Measurements from ENCODE around the gene WDR64.

WDR64 gene

DNA sequence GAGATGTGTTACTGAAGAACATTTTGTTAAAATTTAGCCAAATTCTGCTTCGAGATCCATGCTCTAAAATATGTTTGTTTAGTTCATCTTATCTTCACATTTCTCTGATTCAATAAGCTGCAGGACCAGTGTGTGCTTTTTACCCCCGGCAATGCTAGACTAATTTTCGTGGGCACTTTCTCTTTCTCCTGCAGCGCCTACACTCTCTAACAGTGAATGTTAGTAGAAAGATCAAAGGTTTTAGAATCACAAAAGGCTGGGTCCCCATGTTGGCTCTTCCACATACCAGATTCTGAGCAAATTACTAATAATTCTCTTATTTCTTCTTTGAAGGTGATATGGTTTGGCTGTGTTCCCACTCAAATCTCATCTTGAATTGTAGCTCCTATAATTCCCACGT is 20.4 kb upstream of the WDR64 start:
- no peak overlapping the region for H3K4me3 ChIP-seq (ENCODE audit: low read length in 2 of 2)
- no peak for DNase-seq (ENCODE audit: low spot score)
- H3K9ac ChIP-seq (ENCODE audit: low read depth, low read length, poor library complexity): no peak overlapping the region
- no peak overlapping the region for H3K4me2 ChIP-seq (ENCODE audit: insufficient read depth, low read length, poor library complexity, severe bottlenecking)
- H3K14ac ChIP-seq (ENCODE audit: low read length): no peak overlapping the region
- H3K9me3 ChIP-seq (replicated peaks in 1 of 2; ENCODE audit: control insufficient read depth in 2 of 2, insufficient read depth in 1 of 2, low read depth in 1 of 2, low read length in 2 of 2): peaks cover 0 to 31% of the 10 kb centered on the region in 2 donors
- no peak overlapping the region for H2BK12ac ChIP-seq (ENCODE audit: low read length)
- H2BK15ac ChIP-seq (ENCODE audit: low read length): no peak overlapping the region
- no peak overlapping the region for H2AK5ac ChIP-seq (ENCODE audit: low read depth, low read length)
- no peak overlapping the region for H2BK5ac ChIP-seq (ENCODE audit: low read length)
- H3K27me3 ChIP-seq (ENCODE audit: control insufficient read depth in 3 of 3, insufficient read depth in 3 of 3, low read depth in 1 of 3, low read length in 3 of 3): no peaks in the 10 kb centered on the region
- H2BK120ac ChIP-seq (ENCODE audit: low read depth, low read length): no peak overlapping the region
- no peak overlapping the region for H2AFZ ChIP-seq (ENCODE audit: low read length)
- H4K8ac ChIP-seq (ENCODE audit: low read depth, low read length): no peak overlapping the region
- H3K27ac ChIP-seq (replicated peaks; ENCODE audit: low read length): no peak overlapping the region
- H3K18ac ChIP-seq (ENCODE audit: low read length): no peak overlapping the region
- no peak overlapping the region for H3K23ac ChIP-seq (ENCODE audit: low read depth, low read length, poor library complexity)
- H3K36me3 ChIP-seq (replicated peaks in 1 of 2; ENCODE audit: control insufficient read depth in 2 of 2, insufficient read depth in 2 of 2, low read length in 2 of 2): peaks cover 8 to 82% of the 10 kb centered on the region in 2 donors
- H4K91ac ChIP-seq (ENCODE audit: low read depth, low read length, poor library complexity): no peak overlapping the region
- WGBS, 2 donors (ENCODE audit: extremely low coverage in 2 of 2, insufficient read length in 2 of 2, insufficient replicate concordance in 1 of 2): no CpG with 5 or more reads among the region's 5 CpGs
- no peak overlapping the region for H3K4ac ChIP-seq (ENCODE audit: low read length)
- H3K79me1 ChIP-seq (ENCODE audit: low read depth, low read length): peaks cover 3% of the 10 kb centered on the region
- H3K4me1 ChIP-seq (ENCODE audit: control insufficient read depth in 2 of 2, insufficient read depth in 1 of 2, low read depth in 1 of 2, low read length in 2 of 2): no peaks in the 10 kb centered on the region

DNA sequence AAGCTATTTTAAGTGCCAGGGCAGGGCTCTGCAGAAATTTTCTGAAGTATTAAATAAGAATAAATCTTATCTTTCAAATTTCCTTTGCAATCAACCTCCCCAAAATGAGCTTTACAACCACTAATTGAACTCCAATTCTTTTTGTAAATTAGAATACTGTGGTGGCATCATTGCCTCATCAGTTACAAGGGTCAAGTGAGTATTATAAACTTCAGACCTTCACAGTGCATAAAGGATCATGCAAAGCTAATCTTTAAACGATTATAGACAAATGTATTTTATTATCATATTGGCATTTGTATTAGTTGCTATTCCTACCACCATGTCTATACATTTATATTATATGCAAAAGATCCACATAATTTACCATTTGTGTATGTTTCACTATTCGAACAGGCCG is 19.1 kb upstream of the WDR64 start:
- Histone ChIP-seq H4K8ac (ENCODE audit: low read depth, low read length) (no peak overlapping the region), H3K14ac (ENCODE audit: low read length) (no peak overlapping the region), H2BK5ac (ENCODE audit: low read length) (no peak overlapping the region), H3K4me2 (ENCODE audit: insufficient read depth, low read length, poor library complexity, severe bottlenecking) (no peak overlapping the region), H3K27me3 (ENCODE audit: control insufficient read depth in 3 of 3, insufficient read depth in 3 of 3, low read depth in 1 of 3, low read length in 3 of 3) (no peaks in the 10 kb centered on the region), H3K9me3 (replicated peaks in 1 of 2; ENCODE audit: control insufficient read depth in 2 of 2, insufficient read depth in 1 of 2, low read depth in 1 of 2, low read length in 2 of 2) (peaks cover 0 to 40% of the 10 kb centered on the region in 2 donors), H2BK15ac (ENCODE audit: low read length) (no peak overlapping the region), H3K4ac (ENCODE audit: low read length) (no peak overlapping the region), H2BK120ac (ENCODE audit: low read depth, low read length) (no peak overlapping the region), H2BK12ac (ENCODE audit: low read length) (no peak overlapping the region), H2AFZ (ENCODE audit: low read length) (no peak overlapping the region), H3K9ac (ENCODE audit: low read depth, low read length, poor library complexity) (no peak overlapping the region), H3K27ac (replicated peaks; ENCODE audit: low read length) (no peak overlapping the region), H3K36me3 (replicated peaks in 1 of 2; ENCODE audit: control insufficient read depth in 2 of 2, insufficient read depth in 2 of 2, low read length in 2 of 2) (peaks cover 8 to 88% of the 10 kb centered on the region in 2 donors), H4K91ac (ENCODE audit: low read depth, low read length, poor library complexity) (no peak overlapping the region), H3K79me1 (ENCODE audit: low read depth, low read length) (peaks cover 3% of the 10 kb centered on the region), H3K4me1 (ENCODE audit: control insufficient read depth in 2 of 2, insufficient read depth in 1 of 2, low read depth in 1 of 2, low read length in 2 of 2) (peaks cover 2 to 4% of the 10 kb centered on the region in 2 donors), H2AK5ac (ENCODE audit: low read depth, low read length) (no peak overlapping the region), H3K18ac (ENCODE audit: low read length) (no peak overlapping the region), H3K4me3 (ENCODE audit: low read length in 2 of 2) (no peak overlapping the region), H3K23ac (ENCODE audit: low read depth, low read length, poor library complexity) (no peak overlapping the region)
- no peak for DNase-seq (ENCODE audit: low spot score)
- no CpG with 5 or more reads among the region's 3 CpGs for WGBS, 2 donors (ENCODE audit: extremely low coverage in 2 of 2, insufficient read length in 2 of 2, insufficient replicate concordance in 1 of 2)

DNA sequence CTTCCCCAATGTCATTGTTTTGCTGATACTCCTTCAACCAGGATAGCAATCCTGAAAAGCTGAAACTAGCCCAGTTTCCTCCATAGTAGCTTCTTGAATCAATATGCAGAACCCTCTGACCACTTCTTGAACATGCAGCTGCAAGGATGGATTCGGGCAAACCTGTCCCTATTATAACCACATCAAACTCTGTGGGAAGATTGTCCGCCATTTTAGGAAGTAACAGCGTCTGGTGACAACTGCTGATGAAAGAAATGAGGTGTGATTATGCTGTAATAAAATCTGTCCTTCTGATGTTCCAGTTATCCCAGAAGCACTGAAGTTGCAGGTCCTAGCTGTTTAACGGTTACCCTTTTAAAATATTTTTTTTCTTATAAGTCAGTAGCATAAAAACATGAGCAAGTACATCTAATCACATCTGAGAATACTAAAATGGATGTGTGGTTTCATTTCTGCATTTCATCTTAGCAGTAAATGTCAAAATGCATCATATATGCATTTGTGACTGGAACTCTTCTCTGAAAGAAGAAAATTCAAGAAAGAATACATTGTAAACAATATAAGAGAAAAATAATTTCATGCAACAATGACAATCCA is 16.4 kb upstream of the WDR64 start:
- WGBS, 2 donors (ENCODE audit: extremely low coverage in 2 of 2, insufficient read length in 2 of 2, insufficient replicate concordance in 1 of 2): no CpG with 5 or more reads among the region's 4 CpGs
- Histone ChIP-seq H3K4me1 (ENCODE audit: control insufficient read depth in 2 of 2, insufficient read depth in 1 of 2, low read depth in 1 of 2, low read length in 2 of 2) (peaks cover 5 to 8% of the 10 kb centered on the region in 2 donors), H2BK5ac (ENCODE audit: low read length) (no peak overlapping the region), H3K79me1 (ENCODE audit: low read depth, low read length) (peaks cover 3% of the 10 kb centered on the region), H4K8ac (ENCODE audit: low read depth, low read length) (no peak overlapping the region), H3K27me3 (ENCODE audit: control insufficient read depth in 3 of 3, insufficient read depth in 3 of 3, low read depth in 1 of 3, low read length in 3 of 3) (no peaks in the 10 kb centered on the region), H2BK120ac (ENCODE audit: low read depth, low read length) (no peak overlapping the region), H4K91ac (ENCODE audit: low read depth, low read length, poor library complexity) (no peak overlapping the region), H2AK5ac (ENCODE audit: low read depth, low read length) (no peak overlapping the region), H3K27ac (replicated peaks; ENCODE audit: low read length) (no peak overlapping the region), H3K9me3 (replicated peaks in 1 of 2; ENCODE audit: control insufficient read depth in 2 of 2, insufficient read depth in 1 of 2, low read depth in 1 of 2, low read length in 2 of 2) (peaks cover 0 to 40% of the 10 kb centered on the region in 2 donors), H3K36me3 (replicated peaks in 1 of 2; ENCODE audit: control insufficient read depth in 2 of 2, insufficient read depth in 2 of 2, low read length in 2 of 2) (peaks cover 8 to 77% of the 10 kb centered on the region in 2 donors), H2AFZ (ENCODE audit: low read length) (no peak overlapping the region), H3K4me3 (ENCODE audit: low read length in 2 of 2) (no peak overlapping the region), H2BK12ac (ENCODE audit: low read length) (no peak overlapping the region), H3K14ac (ENCODE audit: low read length) (no peak overlapping the region), H3K4me2 (ENCODE audit: insufficient read depth, low read length, poor library complexity, severe bottlenecking) (no peak overlapping the region), H3K9ac (ENCODE audit: low read depth, low read length, poor library complexity) (no peak overlapping the region), H3K18ac (ENCODE audit: low read length) (no peak overlapping the region), H3K4ac (ENCODE audit: low read length) (no peak overlapping the region), H2BK15ac (ENCODE audit: low read length) (no peak overlapping the region), H3K23ac (ENCODE audit: low read depth, low read length, poor library complexity) (no peak overlapping the region)
- DNase-seq (ENCODE audit: low spot score): no peak

DNA sequence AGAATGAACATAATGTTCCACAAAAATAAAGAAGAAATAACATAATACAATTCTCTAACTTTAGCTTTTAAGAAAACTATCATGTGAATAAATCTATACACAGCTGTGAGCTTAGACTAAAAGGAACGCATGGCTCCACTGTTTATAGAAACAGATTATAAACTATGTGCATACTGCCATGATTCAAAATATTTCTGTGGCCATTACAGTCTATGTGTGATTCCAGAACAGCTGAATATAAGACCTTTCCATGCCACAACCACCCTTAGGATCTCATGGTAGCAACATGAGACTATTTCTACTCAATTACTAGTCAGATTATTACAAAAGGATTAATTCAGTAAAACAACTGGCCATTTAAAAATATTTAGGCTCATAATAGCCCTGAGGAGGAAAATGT is 15.8 kb upstream of the WDR64 start:
- Histone ChIP-seq H3K9me3 (replicated peaks in 1 of 2; ENCODE audit: control insufficient read depth in 2 of 2, insufficient read depth in 1 of 2, low read depth in 1 of 2, low read length in 2 of 2) (peaks cover 0 to 40% of the 10 kb centered on the region in 2 donors), H4K8ac (ENCODE audit: low read depth, low read length) (no peak overlapping the region), H2BK15ac (ENCODE audit: low read length) (no peak overlapping the region), H3K23ac (ENCODE audit: low read depth, low read length, poor library complexity) (no peak overlapping the region), H2AK5ac (ENCODE audit: low read depth, low read length) (no peak overlapping the region), H3K36me3 (replicated peaks in 1 of 2; ENCODE audit: control insufficient read depth in 2 of 2, insufficient read depth in 2 of 2, low read length in 2 of 2) (peaks cover 8 to 71% of the 10 kb centered on the region in 2 donors), H2BK12ac (ENCODE audit: low read length) (no peak overlapping the region), H3K4ac (ENCODE audit: low read length) (no peak overlapping the region), H2AFZ (ENCODE audit: low read length) (no peak overlapping the region), H3K79me1 (ENCODE audit: low read depth, low read length) (peaks cover 3% of the 10 kb centered on the region), H4K91ac (ENCODE audit: low read depth, low read length, poor library complexity) (no peak overlapping the region), H3K4me3 (ENCODE audit: low read length in 2 of 2) (no peak overlapping the region), H3K9ac (ENCODE audit: low read depth, low read length, poor library complexity) (no peak overlapping the region), H3K27ac (replicated peaks; ENCODE audit: low read length) (no peak overlapping the region), H3K14ac (ENCODE audit: low read length) (no peak overlapping the region), H3K4me1 (ENCODE audit: control insufficient read depth in 2 of 2, insufficient read depth in 1 of 2, low read depth in 1 of 2, low read length in 2 of 2) (peaks cover 5 to 8% of the 10 kb centered on the region in 2 donors), H2BK120ac (ENCODE audit: low read depth, low read length) (no peak overlapping the region), H2BK5ac (ENCODE audit: low read length) (no peak overlapping the region), H3K4me2 (ENCODE audit: insufficient read depth, low read length, poor library complexity, severe bottlenecking) (no peak overlapping the region), H3K18ac (ENCODE audit: low read length) (no peak overlapping the region), H3K27me3 (ENCODE audit: control insufficient read depth in 3 of 3, insufficient read depth in 3 of 3, low read depth in 1 of 3, low read length in 3 of 3) (no peaks in the 10 kb centered on the region)
- DNase-seq (ENCODE audit: low spot score): no peak
- no CpG with 5 or more reads among the region's 1 CpG for WGBS, 2 donors (ENCODE audit: extremely low coverage in 2 of 2, insufficient read length in 2 of 2, insufficient replicate concordance in 1 of 2)
